ENCODE measurements around the gene UGGT2.
A peak's percentile ranks its signal among the peaks of the same experiment; 100 is the strongest.
"Not testable (repeated sequence)": the region's sequence is repeated elsewhere in the genome, so short reads cannot be mapped to it uniquely, and the experiment has no call there.

UGGT2 gene

GRCh38 chr13:96053003-96053703 is at the start of gene UGGT2:
TSS of gene UGGT2 (minus strand) at chr13:96053401. CDS start at chr13:96053312, 89 bp downstream.
- peak; percentile 59 for DNase-seq

GRCh38 chr13:96100457-96101220 is 47.4 kb upstream of the UGGT2 start:
- no peak for DNase-seq

- DNase-seq = no peak
Observed at GRCh38 chr13:96093296-96094006, 40.2 kb upstream of the UGGT2 start.

- no peak for DNase-seq
Observed at GRCh38 chr13:96091164-96092117, 38.2 kb upstream of the UGGT2 start.

GRCh38 chr13:96090240-96091101 is 37.3 kb upstream of the UGGT2 start:
- peak; percentile 0 for DNase-seq

GRCh38 chr13:96089749-96090239 is 36.6 kb upstream of the UGGT2 start, which contains the start of gene HS6ST3:
TSS of gene HS6ST3 (plus strand) at chr13:96090107.
- DNase-seq = peak; percentile 6

GRCh38 chr13:96089139-96089538 is 35.9 kb upstream of the UGGT2 start:
- DNase-seq = no peak

- no peak for DNase-seq
Observed at GRCh38 chr13:96086736-96087135, 33.5 kb upstream of the UGGT2 start.

GRCh38 chr13:96082640-96083039 is 29.4 kb upstream of the UGGT2 start:
- no peak for DNase-seq

GRCh38 chr13:96081888-96082287 is 28.7 kb upstream of the UGGT2 start:
- no peak for DNase-seq

GRCh38 chr13:96080676-96081075 is 27.5 kb upstream of the UGGT2 start:
- DNase-seq = no peak

- no peak for DNase-seq
Observed at GRCh38 chr13:96075953-96076543, 22.8 kb upstream of the UGGT2 start.

- DNase-seq = no peak
Observed at GRCh38 chr13:96072392-96072791, 19.2 kb upstream of the UGGT2 start.

- DNase-seq = no peak
Observed at GRCh38 chr13:96071504-96071903, 18.3 kb upstream of the UGGT2 start.

- DNase-seq = no peak
Observed at GRCh38 chr13:96068729-96069128, 15.5 kb upstream of the UGGT2 start.

- no peak for DNase-seq
Observed at GRCh38 chr13:96065849-96066248, 12.6 kb upstream of the UGGT2 start.

- no peak for DNase-seq
Observed at GRCh38 chr13:96052656-96053002, 572 bp downstream of the UGGT2 start.

GRCh38 chr13:96051946-96052345 is 1.3 kb downstream of the UGGT2 start:
- not testable (repeated sequence) for DNase-seq

GRCh38 chr13:96051491-96051890 is 1.7 kb downstream of the UGGT2 start:
- not testable (repeated sequence) for DNase-seq

- DNase-seq = not testable (repeated sequence)
Observed at GRCh38 chr13:96050955-96051354, 2.2 kb downstream of the UGGT2 start.
